NCI-H1092 (cell line): Measurements from ENCODE around the gene MAZ.
A peak's percentile ranks its signal among the peaks of the same experiment; 100 is the strongest.
"Not testable (repeated sequence)": the region's sequence is repeated elsewhere in the genome, so short reads cannot be mapped to it uniquely, and the experiment has no call there.

ENCODE experiments used
- DNase-seq: peaks from one replicate; lab custom pipeline; 2025; lab: John Stamatoyannopoulos, UW

MAZ gene

GRCh38 chr16:29806099-29806579, at the start of gene MAZ:
MAZ (plus strand) TSS chr16:29806529; CDS start chr16:29806702, 173 bp downstream.
- peak; percentile 87 for DNase-seq

GRCh38 chr16:29756654-29757053, 49.7 kb upstream of the MAZ start:
- DNase-seq = no peak

- not testable (repeated sequence) for DNase-seq
Measured at GRCh38 chr16:29757086-29757485, 49.2 kb upstream of the MAZ start.

- DNase-seq = no peak
Measured at GRCh38 chr16:29757950-29758466, 48.3 kb upstream of the MAZ start.

- DNase-seq = no peak
Measured at GRCh38 chr16:29760567-29761279, 45.6 kb upstream of the MAZ start.

GRCh38 chr16:29761280-29761651, 45.1 kb upstream of the MAZ start:
- DNase-seq = not testable (repeated sequence)

- no peak for DNase-seq
Measured at GRCh38 chr16:29761882-29762281, 44.4 kb upstream of the MAZ start.

- no peak for DNase-seq
Measured at GRCh38 chr16:29763326-29763725, 43.0 kb upstream of the MAZ start.

- DNase-seq = peak; percentile 83
Measured at GRCh38 chr16:29765167-29766032, 40.9 kb upstream of the MAZ start.

- no peak for DNase-seq
Measured at GRCh38 chr16:29766571-29766970, 39.8 kb upstream of the MAZ start.

GRCh38 chr16:29767062-29767461, 39.3 kb upstream of the MAZ start:
- DNase-seq = no peak

- DNase-seq = no peak
Measured at GRCh38 chr16:29769507-29769906, 36.8 kb upstream of the MAZ start.

GRCh38 chr16:29770250-29770929, 35.9 kb upstream of the MAZ start:
- no peak for DNase-seq

GRCh38 chr16:29772330-29772729, 34.0 kb upstream of the MAZ start:
- DNase-seq = not testable (repeated sequence)

- no peak for DNase-seq
Measured at GRCh38 chr16:29774730-29775129, 31.6 kb upstream of the MAZ start.

GRCh38 chr16:29775742-29776408, 30.5 kb upstream of the MAZ start:
- no peak for DNase-seq

GRCh38 chr16:29777576-29778350, 28.6 kb upstream of the MAZ start, which contains the start of gene ZG16:
ZG16 (plus strand) TSS chr16:29778256; CDS start chr16:29779267, 1,011 bp downstream.
- no peak for DNase-seq

GRCh38 chr16:29779474-29779873, 26.9 kb upstream of the MAZ start:
- no peak for DNase-seq

- not testable (repeated sequence) for DNase-seq
Measured at GRCh38 chr16:29783094-29783953, 23.0 kb upstream of the MAZ start.

- no peak for DNase-seq
Measured at GRCh38 chr16:29784157-29784556, 22.2 kb upstream of the MAZ start.
